H9 (cell line): ENCODE results near the gene ANKRD55. TPM values are rescaled to one million over a fixed set of nuclear protein-coding genes. Genes with fewer than 3 reads are reported as not detected.

Experiments
- DNase-seq: peaks from one replicate; pipeline ENCODE4 v3.0.0-alpha.2; 2017
- H2AFZ ChIP-seq: one replicate; pipeline ENCODE4 v1.6.1; 2013; ENCODE audit warnings: mild to moderate bottlenecking, low read length, control low read depth, moderate library complexity
- H2AK5ac ChIP-seq: 2 replicates; pipeline ENCODE4 v1.6.1; 2013; ENCODE audit warnings: low read length, control low read depth, mixed read lengths; ENCODE audit not compliant: insufficient read length
- H2BK120ac ChIP-seq: one replicate; pipeline ENCODE4 v1.6.1; 2013; ENCODE audit warnings: low read depth, mild to moderate bottlenecking, low read length, control low read depth, inconsistent platforms; ENCODE audit not compliant: poor library complexity, severe bottlenecking
- H2BK12ac ChIP-seq: 2 replicates; pipeline ENCODE4 v1.6.1; 2013; ENCODE audit warnings: low read length, control low read depth, mixed read lengths, low read depth; ENCODE audit not compliant: insufficient read length
- H2BK15ac ChIP-seq: 2 replicates; pipeline ENCODE4 v1.6.1; 2013; ENCODE audit warnings: low read depth, low read length, control low read depth
- H2BK20ac ChIP-seq: one replicate; pipeline ENCODE4 v1.6.1; 2013; ENCODE audit warnings: low read depth, mild to moderate bottlenecking, low read length, control low read depth, inconsistent platforms; ENCODE audit not compliant: poor library complexity, severe bottlenecking
- H2BK5ac ChIP-seq: 2 replicates; pipeline ENCODE4 v1.6.1; 2013; ENCODE audit warnings: low read length, control low read depth, mixed read lengths; ENCODE audit not compliant: insufficient read length
- H3K14ac ChIP-seq: 2 replicates; pipeline ENCODE4 v1.6.1; 2013; ENCODE audit warnings: low read length, control low read depth; ENCODE audit not compliant: insufficient read depth
- H3K18ac ChIP-seq: 2 replicates; pipeline ENCODE4 v1.6.1; 2013; ENCODE audit warnings: low read depth, mild to moderate bottlenecking, mixed read lengths, low read length, control low read depth; ENCODE audit not compliant: insufficient read length
- H3K23ac ChIP-seq: 2 replicates; pipeline ENCODE4 v1.6.1; 2013; ENCODE audit warnings: low read length, control low read depth, mixed read lengths, low read depth; ENCODE audit not compliant: insufficient read length
- H3K23me2 ChIP-seq: 2 replicates; pipeline ENCODE4 v1.6.1; 2013; ENCODE audit warnings: low read depth, mild to moderate bottlenecking, mixed read lengths, low read length, control low read depth; ENCODE audit not compliant: insufficient read length, poor library complexity, severe bottlenecking
- H3K27ac ChIP-seq: 2 replicates; pipeline ENCODE4 v1.5.1; 2013; ENCODE audit warnings: low read length, control low read depth, mixed read lengths, low read depth; ENCODE audit not compliant: insufficient read length
- H3K27me3 ChIP-seq: 2 replicates; pipeline ENCODE4 v1.6.1; 2013; ENCODE audit warnings: low read length, control low read depth, inconsistent platforms; ENCODE audit not compliant: insufficient read depth
- H3K4ac ChIP-seq: 2 replicates; pipeline ENCODE4 v1.6.1; 2013; ENCODE audit warnings: low read depth, mild to moderate bottlenecking, control low read depth, inconsistent platforms, low read length, moderate library complexity
- H3K4me1 ChIP-seq: 2 replicates; pipeline ENCODE4 v1.6.1; 2013; ENCODE audit warnings: low read length, control low read depth, inconsistent platforms; ENCODE audit not compliant: insufficient read depth
- H3K4me2 ChIP-seq: 2 replicates; pipeline ENCODE4 v1.6.1; 2013; ENCODE audit warnings: low read length, control low read depth, mixed read lengths; ENCODE audit not compliant: insufficient read length, insufficient read depth
- H3K56ac ChIP-seq: 2 replicates; pipeline ENCODE4 v1.6.1; 2013; ENCODE audit warnings: low read depth, mild to moderate bottlenecking, mixed read lengths, low read length, control low read depth; ENCODE audit not compliant: insufficient read length
- H3K79me1 ChIP-seq: 2 replicates; pipeline ENCODE4 v1.6.1; 2013; ENCODE audit warnings: low read depth, mild to moderate bottlenecking, moderate library complexity, low read length, control low read depth, inconsistent platforms; ENCODE audit not compliant: insufficient read depth, poor library complexity, severe bottlenecking
- H3K79me2 ChIP-seq: 2 replicates; pipeline ENCODE4 v1.6.1; 2013; ENCODE audit warnings: low read length, control low read depth, inconsistent platforms; ENCODE audit not compliant: insufficient read depth
- H3K9ac ChIP-seq: 2 replicates; pipeline ENCODE4 v1.6.1; 2013; ENCODE audit warnings: low read length, control low read depth, mixed read lengths; ENCODE audit not compliant: insufficient read length; ENCODE audit errors: extremely low read depth
- H3K9me3 ChIP-seq: one replicate; pipeline ENCODE4 v1.6.1; 2013; ENCODE audit warnings: low read depth, low read length, inconsistent platforms; ENCODE audit not compliant: control insufficient read depth
- H3T11ph ChIP-seq: one replicate; pipeline ENCODE4 v1.6.1; 2013; ENCODE audit warnings: mild to moderate bottlenecking, low read length, control low read depth, inconsistent platforms
- H4K20me1 ChIP-seq: one replicate; pipeline ENCODE4 v1.6.1; 2013; ENCODE audit not compliant: control insufficient read depth, insufficient read length, insufficient read depth
- H4K5ac ChIP-seq: 2 replicates; pipeline ENCODE4 v1.6.1; 2013; ENCODE audit warnings: low read depth, mild to moderate bottlenecking, mixed read lengths, low read length, control low read depth; ENCODE audit not compliant: insufficient read length
- H4K8ac ChIP-seq: replicated peaks from 2 replicates; pipeline ENCODE4 v1.6.1; 2013; ENCODE audit warnings: low read length, control low read depth, mixed read lengths, low read depth; ENCODE audit not compliant: insufficient read length
- H4K91ac ChIP-seq: 2 replicates; pipeline ENCODE4 v1.6.1; 2013; ENCODE audit warnings: low read depth, mild to moderate bottlenecking, moderate library complexity, mixed read lengths, low read length, control low read depth; ENCODE audit not compliant: insufficient read length
- H3K27ac Mint-ChIP-seq, 3 experiments: 2 replicates in 2 of 3; 3 replicates in 1 of 3; pipeline ENCODE4 v1.8.0; 2020 to 2021; ENCODE audit warnings: mixed read lengths in 3 of 3, mild to moderate bottlenecking in 1 of 3, moderate library complexity in 1 of 3
- H3K27me3 Mint-ChIP-seq: 2 replicates; pipeline ENCODE4 v1.8.0; 2021; ENCODE audit warnings: low read depth, mild to moderate bottlenecking, moderate library complexity, mixed read lengths
- H3K36me3 Mint-ChIP-seq, 3 experiments: 2 replicates in 2 of 3; 3 replicates in 1 of 3; pipeline ENCODE4 v1.8.0; 2020 to 2021; ENCODE audit warnings: low read depth in 3 of 3, mixed read lengths in 3 of 3; ENCODE audit not compliant: insufficient read depth in 1 of 3
- H3K4me1 Mint-ChIP-seq, 2 experiments: 2 replicates each; pipeline ENCODE4 v1.8.0; 2020; ENCODE audit warnings: mixed read lengths in 2 of 2
- H3K4me3 Mint-ChIP-seq, 2 experiments: 2 replicates in 1 of 2; 3 replicates in 1 of 2; pipeline ENCODE4 v1.8.0; 2020 to 2021; ENCODE audit warnings: mild to moderate bottlenecking in 2 of 2, mixed read lengths in 2 of 2, moderate library complexity in 1 of 2
- H3K9me3 Mint-ChIP-seq, 2 experiments: 2 replicates in 1 of 2; 3 replicates in 1 of 2; pipeline ENCODE4 v1.8.0; 2020; ENCODE audit warnings: mild to moderate bottlenecking in 2 of 2, mixed read lengths in 2 of 2, moderate library complexity in 1 of 2
- CTCF ChIP-seq: fragments of 200-600 bp; sonication (generic); conservative IDR thresholded peaks from 3 replicates; pipeline ENCODE4 v1.8.0; 2021; ENCODE audit warnings: antibody characterized with exemption, mild to moderate bottlenecking
- WGBS: extraction: QIAGEN DNeasy Blood & Tissue Kit; methylation state at CpG from one replicate; pipeline ENCODE4 v1.1.7; 2013; ENCODE audit warnings: missing lambda C conversion rate, low lambda C conversion rate, mixed read lengths; ENCODE audit not compliant: insufficient read length; ENCODE audit errors: extremely low coverage; 5-methylcytosine and 5-hydroxymethylcytosine counted together
- total RNA-seq: library from RNA; stranded (reverse); gene quantifications from 2 replicates; pipeline ENCODE4 v1.2.1, GENCODE V29; 2021

Gene ANKRD55
- total RNA-seq, 1 experiment from 2014 or later = not detected

DNA sequence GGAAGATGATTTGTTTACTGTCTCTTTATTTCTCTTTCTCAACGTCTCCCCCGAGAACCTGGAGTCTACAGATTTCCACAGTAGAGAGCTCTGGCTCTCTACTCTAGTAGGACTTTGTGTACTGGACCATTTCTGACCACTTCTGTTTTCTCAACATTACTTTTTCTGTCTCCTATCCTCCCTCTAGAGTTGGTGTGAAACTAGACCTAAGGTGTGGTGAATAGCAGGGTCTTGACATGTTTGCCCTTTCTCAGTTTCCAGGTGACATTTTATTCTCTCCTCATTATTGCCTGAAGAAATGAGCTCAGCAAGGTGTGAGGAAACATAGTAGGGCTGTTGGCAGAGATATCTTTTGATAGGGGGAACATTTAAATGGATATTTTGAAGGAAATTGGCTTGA is 176.3 kb downstream of the ANKRD55 start:
- no peak overlapping the region for H4K5ac ChIP-seq
- H3K79me1 ChIP-seq = no peaks in the 10 kb centered on the region
- WGBS = no CpG with 5 or more reads among the region's 2 CpGs
- no peaks in the 10 kb centered on the region for H3K79me2 ChIP-seq
- no peak overlapping the region for H3T11ph ChIP-seq
- Mint-ChIP-seq H3K27ac (no peak overlapping the region), H3K27me3 (no peaks in the 10 kb centered on the region; the same call in 1 of the 2 replicates), H3K36me3 (peaks cover 0 to 7% (median 3%) of the 10 kb centered on the region in 3 experiments; a peak in 2 of 7 replicates), H3K9me3 (peaks cover 6 to 8% of the 10 kb centered on the region in 2 experiments; a peak in 3 of 5 replicates), H3K4me3 (no peak overlapping the region), H3K4me1 (no peaks in the 10 kb centered on the region)
- no peak overlapping the region for H3K18ac ChIP-seq
- H3K9ac ChIP-seq = no peak overlapping the region
- no peaks in the 10 kb centered on the region for H3K27me3 ChIP-seq
- DNase-seq = no peak
- no peak overlapping the region for H3K4ac ChIP-seq
- no peak overlapping the region for H2BK5ac ChIP-seq
- no peak overlapping the region for H3K23ac ChIP-seq
- no peaks in the 10 kb centered on the region for H4K20me1 ChIP-seq
- no peaks in the 10 kb centered on the region for H3K23me2 ChIP-seq
- H2AK5ac ChIP-seq = no peak overlapping the region
- no peaks in the 10 kb centered on the region for H3K4me1 ChIP-seq
- no peak overlapping the region for H2BK120ac ChIP-seq
- no peak overlapping the region for H2BK20ac ChIP-seq
- no peak overlapping the region for H3K27ac ChIP-seq
- no peak overlapping the region for H3K4me2 ChIP-seq
- no peak overlapping the region for H3K56ac ChIP-seq
- no peak overlapping the region for H3K14ac ChIP-seq
- H3K9me3 ChIP-seq = no peaks in the 10 kb centered on the region
- H2AFZ ChIP-seq = no peak overlapping the region
- H4K91ac ChIP-seq = no peak overlapping the region
- H4K8ac ChIP-seq = no peak overlapping the region
- H2BK15ac ChIP-seq = no peak overlapping the region
- no peak overlapping the region for H2BK12ac ChIP-seq
- TF ChIP-seq CTCF = no peak
